ENCODE results near the gene POPDC2.

The POPDC2 gene

DNA sequence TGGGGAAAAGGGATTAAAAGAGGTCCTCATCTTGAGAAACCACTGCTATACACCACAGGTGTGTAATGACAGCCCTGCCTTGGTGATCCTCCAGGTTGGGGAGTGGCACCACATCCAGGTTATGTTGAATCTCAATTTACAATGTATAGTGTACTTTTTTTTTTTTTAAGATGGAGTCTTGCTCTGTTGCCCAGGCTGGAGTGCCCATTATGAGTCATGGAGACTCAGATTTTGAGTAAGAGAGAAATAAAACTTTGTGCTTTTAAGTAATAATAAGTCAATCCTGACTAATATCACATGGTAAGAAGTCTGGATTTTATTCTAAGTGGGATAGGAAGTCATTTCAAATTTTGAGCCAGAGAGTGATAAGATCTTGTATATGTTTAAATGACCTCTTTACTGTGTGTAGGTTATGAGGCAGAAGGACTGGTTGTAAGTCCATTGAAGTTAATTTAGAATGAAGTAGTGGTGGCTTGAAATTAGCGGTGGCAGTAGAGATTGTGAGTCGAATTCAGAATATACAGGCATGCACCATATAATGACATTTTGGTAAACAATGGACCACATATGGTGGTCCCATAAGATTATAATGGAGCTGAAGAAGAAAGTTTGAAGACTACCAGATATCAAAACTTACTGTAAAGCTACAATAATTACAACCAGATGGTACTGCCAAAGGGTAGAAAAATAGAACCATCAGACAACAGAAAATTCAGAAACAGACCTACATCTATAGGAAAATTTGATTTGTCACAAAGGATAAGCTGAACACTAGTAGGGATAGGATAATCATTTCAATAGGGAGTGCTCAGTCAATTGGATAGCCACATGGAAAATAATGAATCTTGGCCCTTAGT lies 20.7 kb downstream of the POPDC2 start:
- no peak for DNase-seq

DNA sequence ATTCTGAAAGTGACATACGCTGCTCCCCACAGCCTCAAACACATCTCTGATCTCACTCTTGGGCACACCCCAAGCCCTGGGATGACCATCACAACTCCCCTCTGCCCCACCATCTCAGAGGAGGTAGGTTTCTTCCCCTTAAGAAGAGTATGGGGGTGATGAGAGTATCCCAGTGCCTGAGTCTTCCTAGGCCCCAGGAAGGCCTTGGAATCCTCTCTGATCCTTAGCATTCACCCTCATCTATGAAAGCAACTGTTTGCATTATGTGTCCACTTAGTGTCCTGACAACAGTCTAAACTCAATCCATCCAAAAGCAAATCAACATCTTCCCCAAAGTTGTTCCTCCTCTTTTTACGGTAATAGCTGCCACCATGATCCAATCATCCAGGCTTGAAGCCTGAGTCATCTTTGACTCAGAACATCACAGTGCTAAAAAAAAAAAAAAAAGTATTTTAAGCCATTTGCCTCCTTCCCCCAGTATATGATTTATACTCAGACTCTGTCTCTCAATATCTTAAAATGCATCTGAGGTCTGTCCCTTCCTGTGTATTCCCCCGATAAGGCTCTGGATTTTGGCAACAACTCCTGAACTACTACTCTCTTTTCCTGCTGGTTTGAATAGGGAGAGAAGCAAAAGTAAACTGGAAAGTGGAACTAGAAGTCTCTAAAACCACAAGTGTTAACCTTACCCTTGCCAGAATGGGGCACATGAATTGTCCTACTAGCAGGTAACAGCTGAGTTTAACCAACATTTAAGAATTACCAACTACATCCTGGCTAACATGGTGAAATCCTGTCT lies 22.5 kb downstream of the POPDC2 start:
- no peak for DNase-seq

DNA sequence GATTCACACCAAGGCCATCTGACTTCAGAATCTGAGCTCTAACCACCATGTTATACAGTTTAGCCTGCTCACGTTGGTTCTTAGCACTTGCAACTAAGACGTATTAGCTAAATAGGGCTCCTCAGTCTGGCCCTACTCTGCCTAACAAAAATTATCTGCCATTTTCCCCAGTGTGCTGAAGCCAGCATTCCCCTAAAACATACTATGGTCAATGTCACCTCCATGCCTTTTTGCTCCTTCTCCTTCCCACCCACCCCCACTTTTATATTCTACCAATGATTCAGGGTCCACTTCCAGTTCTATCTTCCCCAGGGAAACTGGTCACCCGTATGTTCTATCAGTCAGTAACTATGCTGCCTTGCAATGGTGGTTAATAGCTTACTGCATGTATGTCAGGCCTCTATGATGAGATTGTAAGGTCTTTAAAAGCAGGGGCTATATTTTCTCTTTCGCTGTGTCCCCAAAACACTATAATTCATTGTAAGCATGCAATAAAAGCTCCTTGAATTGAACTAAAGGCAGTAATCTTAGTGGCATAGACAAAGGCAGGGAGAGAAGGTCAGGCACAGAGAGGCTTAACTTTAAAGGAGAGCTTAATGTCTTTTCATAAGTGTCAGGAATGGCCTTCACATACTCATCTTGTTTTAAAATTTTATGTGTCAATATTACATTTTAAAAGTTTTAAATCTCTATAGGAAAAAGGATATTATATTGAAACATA lies 23.3 kb downstream of the POPDC2 start:
- DNase-seq = no peak

DNA sequence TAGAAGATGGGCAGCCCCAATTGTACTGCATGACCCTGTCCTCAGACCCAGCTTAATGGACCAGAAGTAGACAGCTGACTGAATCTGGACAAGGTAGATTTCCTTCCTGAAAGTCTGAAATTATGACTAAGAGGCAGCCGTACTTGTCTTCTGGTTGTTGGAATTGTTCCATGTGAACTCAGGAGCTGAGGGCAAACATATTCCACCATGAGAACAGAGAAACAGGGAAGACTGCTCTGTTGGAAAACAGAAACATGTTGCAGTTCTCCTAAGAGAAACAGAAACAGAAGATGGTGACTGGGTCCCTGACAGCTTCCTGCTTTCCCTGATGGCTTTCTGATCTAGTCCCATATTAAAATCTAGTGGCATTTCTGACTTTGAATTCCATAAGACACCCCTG lies 24.1 kb downstream of the POPDC2 start:
- no peak for DNase-seq

DNA sequence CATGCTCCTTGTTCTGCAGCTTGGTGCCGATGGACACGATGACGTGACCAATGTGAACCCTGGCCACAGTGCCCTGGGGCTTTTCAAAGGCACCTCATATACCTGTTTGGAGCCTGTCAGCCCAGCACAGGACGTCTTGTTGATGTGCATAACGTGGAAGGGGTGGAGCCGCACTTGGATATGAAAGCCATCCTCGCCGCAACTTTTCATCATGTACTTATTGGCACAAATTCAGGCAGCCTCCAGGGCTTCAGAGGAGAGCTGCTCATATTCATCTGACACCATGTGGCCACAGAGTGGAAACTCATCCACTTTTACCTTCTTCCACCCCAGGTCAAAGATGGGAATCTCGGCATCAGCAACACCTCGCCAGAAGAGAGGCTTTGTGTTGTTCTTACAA lies 24.7 kb downstream of the POPDC2 start:
- no peak for DNase-seq

DNA sequence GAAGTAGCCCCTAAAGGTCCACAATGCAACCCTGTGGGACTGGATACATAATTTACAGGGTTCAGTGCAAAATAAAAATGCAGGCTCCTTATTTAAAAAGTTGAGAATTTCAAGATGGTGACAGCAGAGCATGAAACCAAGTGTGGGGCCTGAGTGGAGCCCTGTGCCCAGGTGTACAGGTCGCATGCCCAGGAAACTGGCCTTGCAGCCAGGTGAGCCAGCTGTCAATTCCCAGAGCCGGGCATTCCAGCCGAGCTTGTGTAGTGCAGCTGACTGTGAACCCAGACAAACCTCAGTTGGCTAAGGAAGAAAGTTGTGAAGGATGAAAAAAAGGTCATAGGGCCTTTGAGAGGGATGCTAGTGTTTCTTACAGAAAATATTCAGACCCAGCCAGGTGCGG lies 27.6 kb downstream of the POPDC2 start:
- DNase-seq = no peak

DNA sequence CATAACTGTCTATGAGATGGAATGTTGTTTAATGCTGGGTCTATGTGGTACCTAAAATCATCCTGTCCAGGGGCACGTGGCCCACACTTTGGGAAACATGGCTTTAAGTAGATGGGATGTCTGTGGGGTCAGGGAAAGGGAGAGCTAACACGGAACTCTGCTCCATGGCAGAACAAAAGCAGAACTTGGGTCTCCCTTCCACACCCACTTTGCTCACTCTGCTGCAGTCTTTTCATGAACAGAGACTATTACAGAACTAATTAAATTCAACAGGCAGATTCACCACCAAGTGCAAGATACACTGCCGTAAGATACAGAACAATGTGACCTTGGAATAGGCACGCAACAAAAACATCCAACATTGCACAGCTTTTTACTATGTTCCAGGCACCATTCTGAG lies 28.2 kb downstream of the POPDC2 start:
- no peak for DNase-seq

DNA sequence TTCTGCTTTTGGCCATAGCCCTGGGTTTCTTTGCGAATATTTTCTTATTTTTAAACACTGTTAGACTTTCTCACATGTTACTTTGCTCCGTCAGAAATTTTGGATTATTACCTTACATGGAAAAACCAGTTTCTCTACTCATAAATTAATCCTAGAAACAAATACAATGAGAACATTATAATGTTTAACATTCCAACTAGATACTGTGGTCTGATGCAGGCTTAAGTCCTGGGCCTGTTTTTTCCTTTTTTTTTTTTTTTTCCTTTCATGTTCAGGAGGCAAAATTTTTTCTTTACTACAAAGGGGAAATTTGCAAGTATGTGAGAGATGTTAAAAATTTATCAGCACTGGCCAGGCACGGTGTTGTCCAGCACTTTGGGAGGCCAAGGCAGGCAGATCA lies 28.9 kb downstream of the POPDC2 start:
- no peak for DNase-seq

DNA sequence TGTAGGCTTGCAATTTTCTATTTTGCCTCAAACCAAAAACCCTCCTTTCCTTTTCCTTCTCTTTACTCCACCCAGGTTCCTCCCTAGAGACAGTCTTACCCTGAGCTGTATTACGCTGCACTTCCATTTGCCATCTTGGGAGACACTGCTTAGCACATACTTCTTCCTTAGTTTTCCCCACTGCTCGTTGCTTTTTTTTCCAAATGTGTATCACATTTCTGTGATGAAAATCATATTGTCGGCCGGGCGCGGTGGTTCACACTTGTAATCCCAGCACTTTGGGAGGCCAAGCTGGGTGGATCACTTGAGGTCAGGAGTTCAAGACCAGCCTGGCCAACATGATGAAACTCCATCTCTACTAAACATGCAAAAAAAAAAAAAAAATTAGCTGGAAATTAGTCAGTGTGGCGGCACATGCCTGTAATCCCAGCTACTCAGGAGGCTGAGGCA lies 29.5 kb downstream of the POPDC2 start:
- DNase-seq = no peak

DNA sequence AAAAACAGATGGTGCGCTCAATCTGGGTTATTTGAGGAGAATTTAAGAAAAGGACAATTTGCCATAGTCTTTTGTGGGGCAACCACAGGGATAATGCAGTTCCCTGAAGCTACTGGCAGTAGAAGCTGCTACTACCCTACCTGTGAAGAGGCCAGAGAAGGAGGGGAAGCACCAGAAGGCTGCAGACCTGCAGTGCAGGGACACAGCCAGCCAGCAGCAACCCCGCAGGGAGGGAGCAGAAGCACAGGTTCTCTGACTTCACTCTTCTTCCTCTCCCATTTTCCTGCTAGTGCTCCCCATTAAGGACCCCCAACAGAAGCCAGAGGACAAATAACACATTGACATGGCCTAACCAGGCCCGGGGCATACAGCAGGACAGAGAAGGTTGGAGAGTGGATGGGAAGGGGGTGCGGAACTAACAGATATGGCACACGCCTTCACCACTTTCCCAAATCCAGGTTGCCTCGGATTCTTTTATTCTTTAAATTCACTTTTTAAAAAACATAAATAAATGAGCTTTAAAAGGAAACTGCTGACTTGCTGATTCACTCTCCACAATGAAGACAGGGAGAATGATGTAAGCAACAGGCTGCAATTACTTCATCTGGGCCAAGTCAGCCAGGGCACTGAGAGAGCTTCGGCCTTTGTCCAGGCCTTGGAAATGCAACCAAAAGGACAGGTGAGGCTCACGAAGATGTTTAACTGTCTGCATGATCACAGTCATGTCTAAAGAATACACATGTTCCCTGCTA lies 30.1 kb downstream of the POPDC2 start:
- DNase-seq = no peak

DNA sequence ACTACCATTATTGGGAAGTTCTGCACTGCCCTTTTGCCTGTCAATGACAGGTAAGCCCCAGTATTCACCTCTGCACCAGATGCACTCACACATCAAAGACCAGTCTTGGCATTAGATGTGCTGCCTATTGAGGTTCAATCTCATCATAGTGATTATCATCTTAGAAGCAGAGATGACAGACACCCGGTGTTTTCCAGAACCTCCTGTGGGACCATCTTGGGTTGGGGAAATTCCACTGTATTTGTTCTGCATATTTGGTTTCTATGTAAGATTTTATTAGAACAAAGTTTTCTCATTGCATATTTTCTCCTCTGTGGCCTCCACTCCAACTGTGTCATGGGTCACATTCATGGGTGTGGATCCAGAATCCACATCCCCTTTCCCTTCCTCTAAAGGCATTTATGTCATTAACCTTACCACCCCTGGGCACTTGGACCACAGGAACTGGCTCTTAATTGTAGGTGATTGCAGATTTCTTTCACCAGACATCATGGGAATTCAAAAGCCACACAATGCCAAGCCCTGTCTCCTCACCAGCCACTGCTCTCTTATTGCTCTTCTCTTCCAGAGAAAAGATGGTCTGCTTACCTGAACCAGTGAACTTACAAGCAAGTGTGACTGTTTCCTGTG lies 31.5 kb downstream of the POPDC2 start:
- no peak for DNase-seq

DNA sequence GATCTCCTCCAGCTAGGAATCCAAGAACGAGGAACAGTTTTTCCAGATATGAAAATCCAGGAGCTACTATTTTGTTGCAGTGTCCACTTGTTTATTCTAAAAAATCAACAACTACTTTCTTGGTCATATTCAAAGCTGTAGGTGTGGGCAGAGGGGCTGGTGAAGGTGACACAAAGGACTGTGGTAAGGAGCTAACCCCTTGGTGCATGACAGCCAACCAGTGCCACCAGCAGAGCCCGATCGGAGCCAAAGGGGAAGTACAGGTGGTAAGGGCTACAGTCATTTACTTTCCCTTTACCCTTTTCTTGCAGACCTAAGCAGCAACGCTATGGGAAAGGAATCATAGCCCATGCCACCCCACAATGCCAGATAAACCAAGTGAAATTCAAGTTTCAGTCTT lies 32.0 kb downstream of the POPDC2 start:
- DNase-seq = no peak

DNA sequence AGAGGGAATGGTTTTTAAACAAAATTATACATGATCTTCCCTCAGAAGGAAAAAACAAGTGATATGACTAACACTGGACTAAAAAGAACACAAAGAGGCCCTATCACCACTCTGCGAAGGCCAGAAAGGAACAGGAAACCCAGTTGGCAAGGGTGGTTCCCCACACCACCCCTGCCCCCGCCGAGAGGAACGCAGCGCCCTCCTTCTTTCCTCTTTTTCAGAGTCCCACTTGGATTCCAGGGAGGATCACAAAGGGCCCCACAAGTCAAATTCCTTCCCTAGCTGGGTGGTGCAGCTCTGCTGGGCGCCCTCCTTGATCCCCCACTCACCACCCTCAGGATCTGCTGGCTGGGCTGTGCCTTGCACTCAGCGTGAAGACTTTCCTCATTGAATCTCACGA lies 32.9 kb downstream of the POPDC2 start:
- DNase-seq = no peak

DNA sequence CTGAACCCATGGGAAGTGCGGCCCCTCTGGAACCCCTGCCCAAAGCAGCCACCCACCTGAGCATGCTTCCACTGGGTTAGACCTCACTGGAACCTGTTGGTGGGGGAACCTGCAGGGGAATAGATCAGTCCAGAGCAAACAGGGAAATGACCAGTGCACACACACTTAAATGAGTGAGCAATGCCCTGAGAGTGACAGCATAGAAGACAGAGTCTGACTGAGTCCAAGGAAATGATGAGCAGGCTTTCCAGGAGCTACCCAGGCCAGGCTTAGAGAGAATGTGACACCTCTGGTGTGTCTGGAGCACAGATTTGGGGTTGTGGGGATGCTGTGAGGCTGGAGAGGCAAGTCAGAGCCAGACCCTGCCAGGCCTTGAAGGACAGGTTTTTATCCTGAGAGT lies 34.2 kb downstream of the POPDC2 start:
- DNase-seq = no peak

DNA sequence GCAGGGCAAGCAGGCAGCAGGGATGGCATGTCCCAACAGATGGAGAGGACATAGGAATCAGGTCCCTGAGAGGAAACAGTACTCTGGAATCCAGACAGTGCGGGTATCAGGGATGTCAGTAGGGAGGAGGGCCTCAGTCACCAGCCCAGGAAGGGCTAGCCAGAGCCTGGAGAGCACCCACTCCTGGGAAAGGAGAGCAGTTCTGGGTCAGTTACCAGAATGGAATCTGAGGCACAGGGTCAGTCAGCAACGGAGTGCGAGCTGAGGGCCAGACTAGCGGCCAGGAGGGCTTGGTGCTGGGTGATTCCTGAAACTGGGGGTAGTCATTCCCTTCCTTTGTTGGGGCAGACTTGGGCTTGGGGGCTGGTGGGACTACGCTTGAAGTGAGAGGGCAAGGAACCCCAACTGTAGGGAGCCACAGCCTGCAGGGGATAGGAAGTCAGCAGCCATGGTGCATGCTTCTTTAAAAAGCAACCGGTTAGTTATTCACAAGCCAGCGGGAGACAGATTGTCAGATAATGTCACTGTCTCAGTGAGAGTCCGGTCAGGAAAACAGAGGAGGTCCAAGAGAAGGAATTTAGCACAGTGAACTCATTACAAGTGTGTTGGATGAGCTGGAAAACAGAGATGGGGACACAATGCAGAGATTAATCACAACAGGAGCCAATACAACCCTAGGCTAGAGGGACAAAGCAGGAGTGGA lies 34.8 kb downstream of the POPDC2 start:
- DNase-seq = no peak

DNA sequence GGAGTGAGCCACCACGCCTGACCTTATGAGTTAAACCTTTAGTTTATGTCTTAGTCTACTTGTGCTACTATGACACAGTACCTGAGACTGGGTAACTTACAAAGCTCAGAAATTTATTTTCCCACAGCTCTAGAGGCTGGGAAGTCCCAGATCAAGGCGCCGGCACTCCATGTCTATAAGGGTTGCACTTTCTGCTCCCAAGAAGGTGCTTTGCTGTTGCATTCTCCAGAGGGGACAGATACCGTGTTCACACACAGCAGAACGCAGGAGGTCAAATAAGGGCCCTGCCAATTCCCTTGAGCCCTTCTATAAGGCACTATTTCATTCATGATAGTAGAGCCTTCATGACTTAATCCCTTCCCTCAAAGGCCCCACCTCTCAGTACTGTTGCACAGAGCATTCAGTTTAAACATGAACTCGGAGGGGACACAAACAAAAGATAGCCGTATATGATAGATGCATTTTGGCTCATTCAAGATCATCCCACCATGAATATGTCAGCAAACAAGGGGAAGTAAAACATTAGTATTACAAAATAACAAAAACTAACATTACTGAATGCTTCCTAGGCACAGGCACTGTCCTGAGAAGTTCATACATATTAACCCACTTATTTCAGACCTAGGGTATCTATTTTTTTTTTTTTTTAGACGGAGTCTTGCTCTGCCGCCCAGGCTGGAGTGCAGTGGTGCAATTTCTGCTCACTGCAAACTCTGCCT lies 36.2 kb downstream of the POPDC2 start:
- DNase-seq = no peak

DNA sequence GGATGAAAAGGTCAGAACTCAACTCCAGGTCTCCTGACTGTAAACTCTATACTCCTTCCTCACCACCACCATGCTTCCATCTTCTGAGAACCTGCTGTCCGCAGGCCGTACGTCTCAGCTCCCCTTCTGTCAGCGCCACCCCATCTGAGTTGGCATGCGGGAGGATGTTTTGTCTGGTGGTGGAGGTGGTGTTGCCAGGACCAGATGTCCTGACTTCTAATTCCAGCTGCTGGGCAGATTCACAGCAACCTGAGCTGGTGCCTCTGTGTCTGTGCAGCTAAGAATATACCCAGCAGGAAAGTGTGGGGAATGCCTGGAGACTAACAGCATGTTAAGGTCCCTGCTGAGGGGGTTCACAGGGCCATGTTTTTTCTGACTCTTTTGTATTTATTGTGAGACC lies 39.5 kb downstream of the POPDC2 start:
- no peak for DNase-seq

DNA sequence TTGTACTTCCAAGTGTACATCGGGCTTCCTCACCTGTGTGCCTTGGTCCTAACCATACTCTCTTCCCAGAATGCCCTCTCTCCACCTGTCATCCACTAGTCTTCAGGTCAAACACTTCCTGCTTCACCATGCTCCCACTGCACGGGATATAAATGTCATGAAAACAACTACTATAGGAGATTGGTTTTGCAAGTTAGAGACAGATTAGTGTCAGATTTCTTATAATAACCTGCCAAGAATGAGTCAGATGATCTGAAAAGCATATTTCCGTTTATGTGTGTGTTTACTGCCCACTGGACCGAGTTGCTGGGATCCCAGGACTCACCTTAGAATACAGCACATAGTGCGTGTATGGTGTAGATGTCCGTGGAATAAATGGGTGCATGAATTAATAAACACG lies 41.3 kb downstream of the POPDC2 start:
- no peak for DNase-seq

DNA sequence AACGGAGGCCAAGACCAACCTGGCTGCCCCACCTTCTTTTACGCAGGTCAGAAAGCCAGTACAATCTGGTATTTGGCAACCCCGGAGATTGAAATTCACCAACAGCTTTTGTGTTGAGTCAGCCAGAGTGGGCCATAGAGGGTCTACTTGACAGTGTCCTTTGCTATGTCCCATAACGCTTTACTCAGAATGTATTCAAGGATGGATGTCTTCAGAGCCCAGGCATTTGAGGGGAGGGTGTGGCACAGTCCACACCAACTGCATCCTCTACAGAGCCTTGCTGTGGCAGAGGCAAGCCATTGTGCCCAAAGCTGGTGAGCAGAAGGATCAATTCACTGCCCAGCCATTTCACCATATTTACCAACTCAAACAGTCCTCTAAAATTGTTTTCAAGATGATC lies 44.3 kb downstream of the POPDC2 start:
- DNase-seq = no peak

DNA sequence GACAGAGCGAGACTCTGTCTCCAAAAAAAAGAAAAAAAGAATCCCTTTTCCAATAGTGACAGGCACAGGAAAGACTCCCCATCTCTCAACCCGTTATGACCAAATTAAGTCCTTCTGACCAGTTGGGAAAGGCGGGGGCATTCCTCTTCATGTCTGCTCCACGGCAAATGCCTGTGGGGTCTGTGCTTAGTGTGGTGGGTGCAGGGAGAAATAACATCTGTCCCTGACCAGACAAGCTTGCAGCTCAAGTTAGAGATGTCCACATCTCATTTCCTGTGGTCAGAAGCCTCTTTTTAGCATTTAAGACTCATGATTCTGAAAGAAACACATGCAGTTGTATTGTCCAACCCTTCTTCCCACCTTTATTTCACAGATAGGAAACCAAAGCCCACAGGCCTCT lies 46.5 kb downstream of the POPDC2 start:
- no peak for DNase-seq

DNA sequence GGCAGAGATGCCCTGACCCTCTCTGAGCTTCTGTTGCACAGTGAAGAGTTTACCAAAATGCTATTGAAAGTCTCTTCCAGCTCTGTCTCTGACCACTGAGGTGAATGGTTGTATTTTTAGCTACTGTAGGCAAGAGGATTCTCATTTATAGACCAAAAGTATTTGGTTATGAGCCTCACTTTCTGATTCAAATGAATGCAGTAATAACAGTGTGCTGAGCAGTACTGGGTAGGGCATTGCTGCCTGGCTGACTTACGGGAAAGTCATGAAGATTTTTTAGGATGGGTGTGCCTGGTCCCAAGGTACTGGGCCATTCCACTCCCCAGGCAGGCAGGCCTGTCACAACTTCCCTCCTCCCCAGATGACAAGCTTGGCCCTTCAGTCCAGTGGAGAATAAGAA lies 47.2 kb downstream of the POPDC2 start:
- no peak for DNase-seq
